ENCODE data around the gene REV3L. TPM values are rescaled to one million over a fixed set of nuclear protein-coding genes. Genes with fewer than 3 reads are reported as not detected.
A peak's percentile ranks its signal among the peaks of the same experiment; 100 is the strongest.

REV3L gene
- total RNA-seq, 3 donors from 2014 or later (not counting 1 experiment from before 2014, with no cell fraction given): 18.1 to 25.5 (median 22.7) TPM

DNA sequence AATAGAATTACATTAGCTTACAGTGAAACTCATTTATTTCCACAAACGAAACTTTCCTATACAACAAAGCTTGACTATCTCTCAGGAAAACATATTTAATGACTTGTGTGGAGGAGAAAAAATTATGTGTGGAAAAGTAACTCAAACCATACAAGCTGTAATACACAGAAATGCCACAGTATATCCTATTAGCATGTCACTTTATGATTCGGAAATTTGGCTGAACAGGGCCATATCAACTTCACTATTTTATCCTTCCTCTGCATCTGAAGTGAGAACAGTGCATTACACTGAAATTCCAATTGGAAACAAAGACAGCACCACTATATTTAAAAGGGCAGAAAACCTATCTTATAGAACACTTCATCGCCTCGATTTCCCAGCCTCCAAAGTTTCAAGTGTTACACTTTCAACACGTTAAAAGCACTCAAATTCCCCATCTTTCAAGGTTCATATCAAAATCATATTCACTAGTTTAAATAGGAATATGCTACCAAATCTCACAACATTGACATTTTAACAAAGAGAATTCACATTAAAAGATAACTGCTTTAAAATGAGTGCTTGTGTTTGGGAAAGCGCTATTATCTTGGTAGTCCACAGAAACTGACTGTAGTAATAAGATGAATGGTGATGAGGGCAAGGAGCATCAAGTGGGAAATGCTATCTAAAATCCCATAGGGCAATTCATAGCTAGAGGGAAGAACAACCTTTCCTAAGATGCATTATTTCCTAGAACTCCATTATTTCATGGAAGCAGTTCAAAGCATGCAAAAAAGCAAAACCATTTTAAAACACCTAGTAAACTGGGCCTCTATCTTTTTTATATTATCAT lies 1.8 kb downstream of the REV3L start:
- Mint-ChIP-seq H3K27ac (peak overlapping the region; percentile 85 to 98), H3K27me3 (ENCODE audit: low read depth in 2 of 2) (no peaks in the 10 kb centered on the region), H3K36me3 (no peaks in the 10 kb centered on the region), H3K9me3 (no peaks in the 10 kb centered on the region), H3K4me3 (peak overlapping the region; percentile 90), H3K4me1 (peaks cover 25 to 33% of the 10 kb centered on the region in 2 donors)
- DNase-seq (no peak), ATAC-seq (no peak)
- Histone ChIP-seq H3K27ac (ENCODE audit: low read length) (peak overlapping the region; percentile 97), H3K36me3 (ENCODE audit: control insufficient read depth, insufficient read depth, low read length) (no peaks in the 10 kb centered on the region), H3K27me3 (ENCODE audit: control insufficient read depth, insufficient read depth, low read length) (no peaks in the 10 kb centered on the region), H3K4me1 (ENCODE audit: control insufficient read depth, insufficient read depth, low read length) (peaks cover 9% of the 10 kb centered on the region), H3K9me3 (ENCODE audit: control insufficient read depth, insufficient read depth, low read length) (no peaks in the 10 kb centered on the region), H3K4me3 (ENCODE audit: low read length) (no peak overlapping the region)
- intact Hi-C loops (cut with micrococcal nuclease): loop anchor here (5.0 to 10.0 kb wide), 2 partner anchors 564 to 606 kb away; partner anchors contain the start of genes FAM229B and TUBE1
- TF ChIP-seq, protein P1, sequence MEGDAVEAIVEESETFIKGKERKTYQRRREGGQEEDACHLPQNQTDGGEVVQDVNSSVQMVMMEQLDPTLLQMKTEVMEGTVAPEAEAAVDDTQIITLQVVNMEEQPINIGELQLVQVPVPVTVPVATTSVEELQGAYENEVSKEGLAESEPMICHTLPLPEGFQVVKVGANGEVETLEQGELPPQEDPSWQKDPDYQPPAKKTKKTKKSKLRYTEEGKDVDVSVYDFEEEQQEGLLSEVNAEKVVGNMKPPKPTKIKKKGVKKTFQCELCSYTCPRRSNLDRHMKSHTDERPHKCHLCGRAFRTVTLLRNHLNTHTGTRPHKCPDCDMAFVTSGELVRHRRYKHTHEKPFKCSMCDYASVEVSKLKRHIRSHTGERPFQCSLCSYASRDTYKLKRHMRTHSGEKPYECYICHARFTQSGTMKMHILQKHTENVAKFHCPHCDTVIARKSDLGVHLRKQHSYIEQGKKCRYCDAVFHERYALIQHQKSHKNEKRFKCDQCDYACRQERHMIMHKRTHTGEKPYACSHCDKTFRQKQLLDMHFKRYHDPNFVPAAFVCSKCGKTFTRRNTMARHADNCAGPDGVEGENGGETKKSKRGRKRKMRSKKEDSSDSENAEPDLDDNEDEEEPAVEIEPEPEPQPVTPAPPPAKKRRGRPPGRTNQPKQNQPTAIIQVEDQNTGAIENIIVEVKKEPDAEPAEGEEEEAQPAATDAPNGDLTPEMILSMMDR (IDR thresholded peaks at IDR 0.05): no peak
- WGBS (ENCODE audit: insufficient coverage): 70% methylated on average over 5 of the region's 6 CpGs

DNA sequence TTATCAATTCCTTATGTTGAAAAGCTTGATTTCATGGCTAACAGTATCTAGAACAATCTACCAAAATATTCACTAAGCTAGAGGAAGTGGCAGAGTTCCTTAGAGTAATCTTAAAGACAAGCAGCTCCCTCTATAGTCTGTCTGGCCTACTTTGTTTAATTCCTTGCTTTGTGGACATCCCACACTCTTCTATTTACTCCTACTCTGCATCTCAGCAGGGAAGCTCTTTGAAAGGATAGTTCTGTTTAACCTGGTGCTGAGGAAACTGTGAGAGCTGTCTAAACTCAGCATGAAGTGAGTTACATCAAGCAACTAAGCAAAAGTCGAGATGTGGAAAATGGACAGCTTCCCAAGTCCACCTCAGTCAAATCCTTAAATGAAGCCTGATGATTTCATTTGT lies 4.3 kb downstream of the REV3L start:
- H3K27ac ChIP-seq (ENCODE audit: low read length): no peak overlapping the region
- H3K4me1 Mint-ChIP-seq: peaks cover 16 to 23% of the 10 kb centered on the region in 2 donors
- intact Hi-C loops (cut with micrococcal nuclease): no loop called here
- DNase-seq (peak in 1 of 2 donors; percentile 67), ATAC-seq (no peak)
- no peaks in the 10 kb centered on the region for H3K9me3 Mint-ChIP-seq
- H3K27ac Mint-ChIP-seq: peak overlapping the region in 1 of 2 donors; percentile 71
- H3K9me3 ChIP-seq (ENCODE audit: control insufficient read depth, insufficient read depth, low read length): no peaks in the 10 kb centered on the region
- WGBS (ENCODE audit: insufficient coverage): 50% methylated on average over 1 of the region's 1 CpG
- peaks cover 6% of the 10 kb centered on the region for H3K4me1 ChIP-seq (ENCODE audit: control insufficient read depth, insufficient read depth, low read length)
- H3K36me3 ChIP-seq (ENCODE audit: control insufficient read depth, insufficient read depth, low read length): no peaks in the 10 kb centered on the region
- peak overlapping the region; percentile 26 for H3K4me3 Mint-ChIP-seq
- no peaks in the 10 kb centered on the region for H3K36me3 Mint-ChIP-seq
- no peak overlapping the region for H3K4me3 ChIP-seq (ENCODE audit: low read length)
- H3K27me3 Mint-ChIP-seq (ENCODE audit: low read depth in 2 of 2): no peaks in the 10 kb centered on the region
- no peaks in the 10 kb centered on the region for H3K27me3 ChIP-seq (ENCODE audit: control insufficient read depth, insufficient read depth, low read length)
- TF ChIP-seq, protein P1 (IDR thresholded peaks at IDR 0.05): peak; percentile 33

DNA sequence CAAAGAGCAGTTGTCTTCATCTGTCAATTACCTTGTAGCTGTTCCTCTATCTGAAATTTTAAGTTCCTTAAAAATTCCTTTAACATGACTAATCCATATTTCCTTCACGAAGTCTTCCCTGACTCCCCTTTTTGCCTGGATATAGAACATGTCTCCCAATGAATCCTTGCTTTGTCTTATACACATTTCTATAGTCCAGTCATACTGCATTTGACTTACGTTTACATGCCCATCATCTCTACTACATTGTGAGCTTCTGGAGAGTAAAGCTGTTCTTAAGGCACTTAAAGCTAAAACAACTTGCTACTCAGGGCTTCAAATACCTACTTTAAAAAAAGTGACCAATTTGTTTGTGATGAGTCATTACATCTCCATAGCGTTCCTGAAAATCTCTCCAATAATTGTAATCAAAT lies 4.9 kb downstream of the REV3L start:
- Mint-ChIP-seq H3K27me3 (ENCODE audit: low read depth in 2 of 2) (no peaks in the 10 kb centered on the region), H3K4me1 (peaks cover 18 to 23% of the 10 kb centered on the region in 2 donors), H3K36me3 (no peaks in the 10 kb centered on the region), H3K4me3 (no peak overlapping the region), H3K9me3 (no peaks in the 10 kb centered on the region), H3K27ac (no peak overlapping the region)
- Histone ChIP-seq H3K36me3 (ENCODE audit: control insufficient read depth, insufficient read depth, low read length) (no peaks in the 10 kb centered on the region), H3K4me3 (ENCODE audit: low read length) (no peak overlapping the region), H3K4me1 (ENCODE audit: control insufficient read depth, insufficient read depth, low read length) (peaks cover 6% of the 10 kb centered on the region), H3K9me3 (ENCODE audit: control insufficient read depth, insufficient read depth, low read length) (no peaks in the 10 kb centered on the region), H3K27ac (ENCODE audit: low read length) (no peak overlapping the region), H3K27me3 (ENCODE audit: control insufficient read depth, insufficient read depth, low read length) (no peaks in the 10 kb centered on the region)
- intact Hi-C loops (cut with micrococcal nuclease): no loop called here
- DNase-seq: no peak
- 59% methylated on average over 2 of the region's 3 CpGs for WGBS (ENCODE audit: insufficient coverage)
- ATAC-seq: no peak
- TF ChIP-seq, protein P1 (IDR thresholded peaks at IDR 0.05): no peak

Measured in natural killer cell (primary cell).